Keratinocyte (primary cell): ENCODE measurements around the gene ATP13A1. TPM values are rescaled to one million over a fixed set of nuclear protein-coding genes. Genes with fewer than 3 reads are reported as not detected.

Source experiments
- DNase-seq: peaks from one replicate; pipeline ENCODE4 v3.0.0-alpha.2; 2011; ENCODE audit warnings: low read depth, missing footprints, low spot score
- FAIRE-seq: peaks from 2 replicates; lab custom pipeline; 2011; peaks lifted over from hg19 to GRCh38; lab: Jason Lieb, UNC
- H2AFZ ChIP-seq: 2 replicates; pipeline ENCODE4 v1.6.0; 2012; ENCODE audit warnings: low read length, control low read depth, inconsistent platforms; ENCODE audit not compliant: control insufficient read depth
- H3K27ac ChIP-seq: 2 replicates; pipeline ENCODE4 v1.5.1; 2011; ENCODE audit warnings: low read length; ENCODE audit not compliant: control insufficient read depth, insufficient read depth
- H3K27me3 ChIP-seq: 3 replicates; pipeline ENCODE4 v1.6.0; 2011; ENCODE audit warnings: low read length; ENCODE audit not compliant: control insufficient read depth, insufficient read depth; ENCODE audit errors: extremely low read depth
- H3K36me3 ChIP-seq, 2 experiments: 2 replicates in 1 of 2; 3 replicates in 1 of 2; pipeline ENCODE4 v1.5.1; 2011; ENCODE audit warnings: low read length in 2 of 2, mild to moderate bottlenecking in 1 of 2; ENCODE audit not compliant: control insufficient read depth in 2 of 2, insufficient read depth in 2 of 2; ENCODE audit errors: extremely low read depth in 1 of 2
- H3K4me1 ChIP-seq: 3 replicates; pipeline ENCODE4 v1.5.1; 2011; ENCODE audit warnings: low read length; ENCODE audit not compliant: control insufficient read depth, insufficient read depth; ENCODE audit errors: extremely low read depth
- H3K4me2 ChIP-seq: 3 replicates; pipeline ENCODE4 v1.6.0; 2011; ENCODE audit warnings: low read depth, low read length; ENCODE audit not compliant: control insufficient read depth, insufficient read depth; ENCODE audit errors: extremely low read depth
- H3K4me3 ChIP-seq, 3 experiments: fragments of 200-600 bp in 1 of 3; sonication (generic) in 1 of 3; 2 replicates in 2 of 3; 3 replicates in 1 of 3; pipeline ENCODE4 v1.5.1; 2011 to 2016; ENCODE audit warnings: low read length in 3 of 3, mild to moderate bottlenecking in 3 of 3, control low read depth in 2 of 3, inconsistent platforms in 1 of 3, low read depth in 1 of 3, mixed read lengths in 1 of 3, mixed run types in 1 of 3, moderate library complexity in 1 of 3; ENCODE audit not compliant: control insufficient read depth in 2 of 3, insufficient read depth in 2 of 3; ENCODE audit errors: extremely low read depth in 1 of 3
- H3K79me2 ChIP-seq: 2 replicates; pipeline ENCODE4 v1.6.0; 2012; ENCODE audit warnings: low read length; ENCODE audit not compliant: control insufficient read depth, insufficient read depth
- H3K9ac ChIP-seq: 3 replicates; pipeline ENCODE4 v1.6.0; 2011; ENCODE audit warnings: low read length; ENCODE audit not compliant: control insufficient read depth, insufficient read depth; ENCODE audit errors: extremely low read depth
- H3K9me1 ChIP-seq: 3 replicates; pipeline ENCODE4 v1.6.0; 2011; ENCODE audit warnings: low read length; ENCODE audit not compliant: control insufficient read depth, insufficient read depth; ENCODE audit errors: extremely low read depth
- H3K9me3 ChIP-seq: 2 replicates; pipeline ENCODE4 v1.5.1; 2012; ENCODE audit warnings: low read depth, low read length; ENCODE audit not compliant: control insufficient read depth
- H4K20me1 ChIP-seq: 3 replicates; pipeline ENCODE4 v1.6.0; 2011; ENCODE audit warnings: low read length; ENCODE audit not compliant: control insufficient read depth, insufficient read depth; ENCODE audit errors: extremely low read depth
- CTCF ChIP-seq, 3 experiments: IDR thresholded peaks in 1 of 3; conservative IDR thresholded peaks in 1 of 3; optimal IDR thresholded peaks in 1 of 3; 2 replicates in 2 of 3; 3 replicates in 1 of 3; pipeline versions ENCODE3 to v1.5.1; 2011; ENCODE audit warnings: low read length in 3 of 3, mild to moderate bottlenecking in 3 of 3, moderate library complexity in 2 of 3, control low read depth in 1 of 3, inconsistent platforms in 1 of 3; ENCODE audit not compliant: insufficient read depth in 2 of 3; ENCODE audit errors: extremely low read depth in 1 of 3
- EZH2 ChIP-seq: IDR thresholded peaks from one replicate; pipeline ENCODE4 v1.6.1; 2012; ENCODE audit warnings: inconsistent platforms, mild to moderate bottlenecking, low read length, moderate library complexity
- dilution Hi-C: fragments of 300-500 bp; cut with MboI; formaldehyde crosslinking; loops from one replicate; pipeline ENCODE4 v1.7.0; 2020; ENCODE audit warnings: low sequenced_read_pairs; ENCODE audit not compliant: extremely low pct_ligation_motif_present
- polyA plus RNA-seq, 5 experiments: library from polyadenylated mRNA; depleted of rRNA in 3 of 5; stranded (reverse) in 3 of 5; stranded (forward) in 1 of 5; unstranded in 1 of 5; fragments of >200 nt; gene quantifications; 1 replicate in 1 of 5; 2 replicates in 3 of 5; 3 replicates in 1 of 5; pipeline versions ENCODE4 v1.2.1 to v1.2.3, GENCODE V29; 2011 to 2012; ENCODE audit warnings: missing spikeins in 2 of 5, low read depth in 1 of 5, low replicate concordance in 1 of 5

The ATP13A1 gene
- polyA plus RNA-seq, 1 donor (not counting 4 experiments of a cell fraction or from before 2014, with no cell fraction given), result 9.8 TPM

- dilution Hi-C loops, result no loop called here
- peaks cover 8% of the 10 kb centered on the region for H3K4me1 ChIP-seq
- TF ChIP-seq EZH2 (no peak), CTCF (optimal IDR thresholded peaks at IDR 0.05 in 1 of 3, IDR thresholded peaks at IDR 0.05 in 1 of 3, conservative IDR thresholded peaks at IDR 0.05 in 1 of 3; ENCODE audit: extremely low read depth in 1 of 3, insufficient read depth in 2 of 3, low read length in 3 of 3) (no peak)
- H2AFZ ChIP-seq, result no peak overlapping the region
- H4K20me1 ChIP-seq, result no peaks in the 10 kb centered on the region
- no peaks in the 10 kb centered on the region for H3K9me1 ChIP-seq
- no peak for FAIRE-seq
- no peak overlapping the region for H3K4me2 ChIP-seq
- no peak overlapping the region for H3K9ac ChIP-seq
- peaks cover 3% of the 10 kb centered on the region for H3K79me2 ChIP-seq
- no peaks in the 10 kb centered on the region for H3K27me3 ChIP-seq
- peaks cover 23 to 38% of the 10 kb centered on the region in 2 experiments for H3K36me3 ChIP-seq
- no peak for DNase-seq
- H3K27ac ChIP-seq, result no peak overlapping the region
- no peaks in the 10 kb centered on the region for H3K9me3 ChIP-seq
- H3K4me3 ChIP-seq, result no peak overlapping the region
Observed at GRCh38 chr19:19647037-19647835, 16.2 kb downstream of the ATP13A1 start.

GRCh38 chr19:19645233-19645870, 18.1 kb downstream of the ATP13A1 start:
- TF ChIP-seq CTCF (optimal IDR thresholded peaks at IDR 0.05 in 1 of 3, IDR thresholded peaks at IDR 0.05 in 1 of 3, conservative IDR thresholded peaks at IDR 0.05 in 1 of 3; ENCODE audit: extremely low read depth in 1 of 3, insufficient read depth in 2 of 3, low read length in 3 of 3), result no peak
- no peak for TF ChIP-seq EZH2
- no peak overlapping the region for H3K4me2 ChIP-seq
- FAIRE-seq (no peak), DNase-seq (no peak)
- H3K9ac ChIP-seq, result no peak overlapping the region
- H3K27me3 ChIP-seq, result no peaks in the 10 kb centered on the region
- H3K27ac ChIP-seq, result no peak overlapping the region
- dilution Hi-C loops, result no loop called here
- no peak overlapping the region for H2AFZ ChIP-seq
- H3K79me2 ChIP-seq, result peaks cover 3% of the 10 kb centered on the region
- H3K4me3 ChIP-seq, result no peak overlapping the region
- no peaks in the 10 kb centered on the region for H3K9me1 ChIP-seq
- no peaks in the 10 kb centered on the region for H3K9me3 ChIP-seq
- H4K20me1 ChIP-seq, result no peaks in the 10 kb centered on the region
- peaks cover 8 to 28% of the 10 kb centered on the region in 2 experiments for H3K36me3 ChIP-seq
- peaks cover 8% of the 10 kb centered on the region for H3K4me1 ChIP-seq
